ENCODE measurements around the gene LCP2.

The LCP2 gene

DNA sequence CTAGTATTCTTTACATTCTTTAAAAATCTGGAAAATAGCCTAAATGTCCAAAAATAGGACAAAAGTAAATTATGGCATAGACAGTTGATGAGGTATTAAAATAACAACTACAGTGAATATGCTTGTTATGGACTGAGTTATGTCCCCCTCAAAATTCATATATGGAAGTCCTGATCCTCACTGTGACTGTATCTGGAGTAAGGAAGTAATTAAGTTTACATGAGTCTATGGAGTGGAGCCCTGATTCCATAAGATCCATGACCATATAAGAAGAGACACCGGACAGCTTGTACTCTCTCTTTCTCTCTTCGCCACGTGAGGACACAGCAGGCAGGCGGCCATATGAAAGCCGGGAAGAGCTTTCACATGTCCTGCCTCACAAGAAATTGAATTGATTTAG is 93.4 kb downstream of the LCP2 start:
- TF ChIP-seq CTCF (IDR thresholded peaks at IDR 0.05; ENCODE audit: extremely low read depth, insufficient read depth, missing control alignments), result no peak
- in situ Hi-C loops (cut with MboI; ENCODE audit: low pct_unique_long_range_greater_than_20kb, low sequenced_read_pairs, unreplicated experiment), result no loop called here
- DNase-seq (ENCODE audit: low spot score), result no peak

- DNase-seq (ENCODE audit: low spot score), result no peak
- no peak for TF ChIP-seq CTCF (IDR thresholded peaks at IDR 0.05; ENCODE audit: extremely low read depth, insufficient read depth, missing control alignments)
- in situ Hi-C loops (cut with MboI; ENCODE audit: low pct_unique_long_range_greater_than_20kb, low sequenced_read_pairs, unreplicated experiment), result no loop called here
Measured at GRCh38 chr5:170202117-170202516, 95.5 kb downstream of the LCP2 start.

- DNase-seq (ENCODE audit: low spot score), result no peak
- no peak for TF ChIP-seq CTCF (IDR thresholded peaks at IDR 0.05; ENCODE audit: extremely low read depth, insufficient read depth, missing control alignments)
- in situ Hi-C loops (cut with MboI; ENCODE audit: low pct_unique_long_range_greater_than_20kb, low sequenced_read_pairs, unreplicated experiment), result no loop called here
Measured at GRCh38 chr5:170201311-170201710, 96.3 kb downstream of the LCP2 start.

DNA sequence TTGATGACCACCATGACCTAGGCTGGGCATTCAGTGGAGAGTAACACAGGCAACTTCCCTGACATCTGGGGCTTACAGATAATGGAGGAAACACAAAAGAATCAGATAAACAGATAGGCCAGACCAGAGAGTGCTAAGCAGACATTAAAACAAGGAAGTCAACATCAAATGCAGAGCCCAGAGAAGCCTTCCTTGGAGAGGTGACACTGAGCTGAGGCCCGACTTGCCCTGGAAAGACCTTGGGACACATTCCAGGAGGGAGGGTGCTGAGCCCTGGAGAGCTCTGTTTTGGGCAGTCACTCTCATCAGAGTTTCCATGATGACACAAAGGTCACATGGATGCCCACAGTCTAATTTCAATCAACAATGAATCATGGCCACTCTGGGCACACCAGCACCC is 96.7 kb downstream of the LCP2 start:
- DNase-seq (ENCODE audit: low spot score), result no peak
- no peak for TF ChIP-seq CTCF (IDR thresholded peaks at IDR 0.05; ENCODE audit: extremely low read depth, insufficient read depth, missing control alignments)
- in situ Hi-C loops (cut with MboI; ENCODE audit: low pct_unique_long_range_greater_than_20kb, low sequenced_read_pairs, unreplicated experiment), result no loop called here
